ENCODE results near the gene ADAT2. TPM values are rescaled to one million over a fixed set of nuclear protein-coding genes. Genes with fewer than 3 reads are reported as not detected.

The ADAT2 gene
- total RNA-seq, 6 experiments from 2014 or later: 3.6 to 5.2 (median 4.2) TPM

DNA sequence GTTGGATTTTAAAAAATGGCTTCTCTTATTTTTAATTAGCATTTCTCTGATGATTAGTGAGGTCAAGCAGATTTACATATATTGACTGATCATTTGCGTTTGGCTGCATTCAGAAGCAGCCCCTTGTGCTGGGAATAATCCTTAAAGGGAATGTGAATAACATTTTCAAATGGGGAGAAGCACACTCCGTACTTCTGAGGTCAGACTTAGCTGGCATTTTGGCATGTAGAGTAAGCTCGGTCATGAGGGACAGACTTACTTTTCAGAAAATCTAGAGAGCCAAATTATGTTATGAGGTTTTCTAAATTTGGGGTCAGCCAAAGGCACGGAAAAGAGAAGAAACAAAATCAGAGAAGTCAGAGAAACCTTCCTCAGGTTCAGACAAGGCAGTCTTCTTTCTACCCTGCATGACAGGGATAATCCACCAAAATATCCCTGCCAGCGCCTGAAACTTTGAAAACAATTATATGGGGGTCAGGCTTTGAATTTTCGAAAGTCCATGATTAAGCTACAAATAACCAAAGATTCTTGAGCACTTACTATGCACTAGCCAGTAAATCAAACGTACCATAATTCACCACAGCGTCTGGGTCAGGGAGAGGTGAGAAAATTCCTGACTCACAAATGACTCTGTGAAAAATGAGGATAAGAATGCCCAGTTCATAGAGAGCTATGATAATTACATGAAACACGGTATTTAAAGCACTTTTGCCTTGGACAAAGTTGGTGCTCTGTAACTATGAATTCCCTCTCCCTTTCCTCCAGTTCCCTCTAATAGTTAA lies 44.9 kb downstream of the ADAT2 start:
- DNase-seq (no peak), ATAC-seq (no peak)
- Histone ChIP-seq H3K27me3 (no peaks in the 10 kb centered on the region), H3K4me3 (no peak overlapping the region), H3K27ac (no peak overlapping the region), H3K4me1 (peaks cover 0 to 16% (median 2%) of the 10 kb centered on the region in 4 donors), H3K9me3 (no peaks in the 10 kb centered on the region), H3K36me3 (no peaks in the 10 kb centered on the region)
- TF ChIP-seq CTCF (IDR thresholded peaks at IDR 0.05) (no peak), POLR2A (IDR thresholded peaks at IDR 0.05) (no peak)
- intact Hi-C loops (cut with DNase I): no loop called here
- WGBS (ENCODE audit: insufficient coverage, low coverage, low lambda C conversion rate, missing lambda C conversion rate): 81% methylated on average over 9 of the region's 9 CpGs

- intact Hi-C loops (cut with DNase I): no loop called here
- Histone ChIP-seq H3K9me3 (no peaks in the 10 kb centered on the region), H3K4me3 (no peak overlapping the region), H3K27me3 (no peaks in the 10 kb centered on the region), H3K27ac (no peak overlapping the region), H3K4me1 (peaks cover 0 to 10% (median 3%) of the 10 kb centered on the region in 4 donors), H3K36me3 (no peaks in the 10 kb centered on the region)
- 79% methylated on average over 2 of the region's 7 CpGs for WGBS (ENCODE audit: insufficient coverage, low coverage, low lambda C conversion rate, missing lambda C conversion rate)
- TF ChIP-seq POLR2A (IDR thresholded peaks at IDR 0.05) (no peak), CTCF (IDR thresholded peaks at IDR 0.05) (no peak)
- ATAC-seq (no peak), DNase-seq (no peak)
Measured at GRCh38 chr6:143402721-143403336, 47.7 kb downstream of the ADAT2 start.

DNA sequence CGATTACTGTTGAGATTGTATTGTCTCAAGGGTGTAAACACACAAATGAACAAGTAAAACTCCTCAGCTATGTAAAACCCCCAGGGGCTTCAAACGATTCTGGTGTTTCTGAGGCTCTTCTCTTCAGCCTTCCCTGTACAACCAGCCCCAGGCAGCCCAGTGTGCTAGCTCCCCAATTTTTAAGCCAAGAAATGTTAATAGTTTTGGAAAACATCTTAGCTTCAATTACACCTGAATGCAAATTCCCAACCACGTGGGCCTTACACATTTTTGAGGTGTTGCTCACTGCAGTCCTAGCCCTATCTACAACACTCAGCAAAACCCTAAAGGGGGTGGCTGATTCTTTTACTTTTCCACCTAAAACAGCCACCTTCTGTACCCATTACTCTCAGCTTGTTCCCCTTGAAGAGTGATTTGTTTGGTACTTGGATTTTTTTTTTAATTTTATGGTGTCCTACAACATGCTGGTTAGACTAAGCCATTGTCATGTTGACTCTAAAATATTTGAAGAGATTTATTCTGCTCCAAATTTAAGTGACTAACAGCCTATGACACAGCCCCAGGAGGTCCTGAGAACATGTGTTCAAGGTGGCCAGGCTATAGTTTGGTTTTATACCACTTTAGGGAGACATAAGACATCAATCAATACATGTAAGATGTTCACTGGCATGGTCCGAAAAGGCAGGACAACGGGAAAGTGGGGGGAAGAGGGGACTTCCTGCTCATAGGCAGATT lies 48.7 kb downstream of the ADAT2 start:
- no peak for ATAC-seq
- no peak overlapping the region for H3K4me3 ChIP-seq
- WGBS (ENCODE audit: insufficient coverage, low coverage, low lambda C conversion rate, missing lambda C conversion rate): 79% methylated on average over 5 of the region's 5 CpGs
- no peaks in the 10 kb centered on the region for H3K36me3 ChIP-seq
- no peak overlapping the region for H3K27ac ChIP-seq
- no peaks in the 10 kb centered on the region for H3K9me3 ChIP-seq
- DNase-seq: no peak
- H3K27me3 ChIP-seq: no peaks in the 10 kb centered on the region
- peaks cover 0 to 16% (median 8%) of the 10 kb centered on the region in 4 donors for H3K4me1 ChIP-seq
- TF ChIP-seq CTCF (IDR thresholded peaks at IDR 0.05) (no peak), POLR2A (IDR thresholded peaks at IDR 0.05) (no peak)
- intact Hi-C loops (cut with DNase I): no loop called here

- no peaks in the 10 kb centered on the region for H3K27me3 ChIP-seq
- H3K36me3 ChIP-seq: no peaks in the 10 kb centered on the region
- no peaks in the 10 kb centered on the region for H3K9me3 ChIP-seq
- intact Hi-C loops (cut with DNase I): no loop called here
- no peak for DNase-seq
- H3K4me3 ChIP-seq: no peak overlapping the region
- peaks cover 0 to 22% (median 10%) of the 10 kb centered on the region in 4 donors for H3K4me1 ChIP-seq
- H3K27ac ChIP-seq: no peak overlapping the region
- WGBS (ENCODE audit: insufficient coverage, low coverage, low lambda C conversion rate, missing lambda C conversion rate): 65% methylated on average over 1 of the region's 1 CpG
- no peak for TF ChIP-seq POLR2A (IDR thresholded peaks at IDR 0.05)
- no peak for TF ChIP-seq CTCF (IDR thresholded peaks at IDR 0.05)
- ATAC-seq: no peak
Measured at GRCh38 chr6:143401068-143401446, 49.4 kb downstream of the ADAT2 start.
